ENCODE data around the gene UBASH3A.

DNA sequence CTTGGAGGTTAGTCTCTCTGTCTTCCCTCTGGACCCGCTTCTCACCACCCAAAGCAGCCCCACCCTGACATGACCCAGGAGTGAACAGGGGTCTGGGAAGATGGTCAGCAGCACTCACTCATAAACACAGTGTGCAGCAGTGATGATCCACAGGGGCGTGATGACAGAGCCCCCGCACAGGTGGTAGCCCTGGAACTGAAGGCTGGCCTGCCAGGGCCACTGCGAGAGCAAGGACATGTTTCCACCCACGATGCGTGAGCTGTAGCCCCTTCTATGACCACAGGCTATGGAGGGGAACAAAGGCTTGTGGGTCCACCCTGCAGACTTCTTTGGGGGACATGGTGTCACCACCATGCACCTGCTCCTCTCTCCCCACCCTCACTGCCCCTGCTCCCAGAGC lies 20.8 kb upstream of the UBASH3A start:
- TF ChIP-seq, protein P1, sequence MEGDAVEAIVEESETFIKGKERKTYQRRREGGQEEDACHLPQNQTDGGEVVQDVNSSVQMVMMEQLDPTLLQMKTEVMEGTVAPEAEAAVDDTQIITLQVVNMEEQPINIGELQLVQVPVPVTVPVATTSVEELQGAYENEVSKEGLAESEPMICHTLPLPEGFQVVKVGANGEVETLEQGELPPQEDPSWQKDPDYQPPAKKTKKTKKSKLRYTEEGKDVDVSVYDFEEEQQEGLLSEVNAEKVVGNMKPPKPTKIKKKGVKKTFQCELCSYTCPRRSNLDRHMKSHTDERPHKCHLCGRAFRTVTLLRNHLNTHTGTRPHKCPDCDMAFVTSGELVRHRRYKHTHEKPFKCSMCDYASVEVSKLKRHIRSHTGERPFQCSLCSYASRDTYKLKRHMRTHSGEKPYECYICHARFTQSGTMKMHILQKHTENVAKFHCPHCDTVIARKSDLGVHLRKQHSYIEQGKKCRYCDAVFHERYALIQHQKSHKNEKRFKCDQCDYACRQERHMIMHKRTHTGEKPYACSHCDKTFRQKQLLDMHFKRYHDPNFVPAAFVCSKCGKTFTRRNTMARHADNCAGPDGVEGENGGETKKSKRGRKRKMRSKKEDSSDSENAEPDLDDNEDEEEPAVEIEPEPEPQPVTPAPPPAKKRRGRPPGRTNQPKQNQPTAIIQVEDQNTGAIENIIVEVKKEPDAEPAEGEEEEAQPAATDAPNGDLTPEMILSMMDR (IDR thresholded peaks at IDR 0.05; ENCODE audit: borderline replicate concordance, extremely low read depth, low read length, poor library complexity, severe bottlenecking) = no peak
- no peak for TF ChIP-seq EZH2 (IDR thresholded peaks at IDR 0.05; ENCODE audit: borderline replicate concordance, low read depth, low read length, severe bottlenecking)
